Renal cortex interstitium (tissue), 11 donors: ENCODE results near the gene POU6F2. TPM values are rescaled to one million over a fixed set of nuclear protein-coding genes. Genes with fewer than 3 reads are reported as not detected.
"Not testable (repeated sequence)": the region's sequence is repeated elsewhere in the genome, so short reads cannot be mapped to it uniquely, and the experiment has no call there.

Source experiments
- DNase-seq, 11 donors: peaks; one replicate each; pipeline ENCODE4 v3.0.0-alpha.2; 2013; ENCODE audit warnings: low read depth in 9 of 11, low spot score in 4 of 11; ENCODE audit errors: extremely low read depth in 1 of 11
- polyA plus RNA-seq, 3 donors: library from polyadenylated mRNA; unstranded; fragments of 120-200 nt; gene quantifications; one replicate each; pipeline ENCODE4 v1.2.1, GENCODE V29; 2013; ENCODE audit not compliant: insufficient read length in 3 of 3

Gene POU6F2
- polyA plus RNA-seq, 3 donors: 0.11 to 0.35 (median 0.26) TPM

DNA sequence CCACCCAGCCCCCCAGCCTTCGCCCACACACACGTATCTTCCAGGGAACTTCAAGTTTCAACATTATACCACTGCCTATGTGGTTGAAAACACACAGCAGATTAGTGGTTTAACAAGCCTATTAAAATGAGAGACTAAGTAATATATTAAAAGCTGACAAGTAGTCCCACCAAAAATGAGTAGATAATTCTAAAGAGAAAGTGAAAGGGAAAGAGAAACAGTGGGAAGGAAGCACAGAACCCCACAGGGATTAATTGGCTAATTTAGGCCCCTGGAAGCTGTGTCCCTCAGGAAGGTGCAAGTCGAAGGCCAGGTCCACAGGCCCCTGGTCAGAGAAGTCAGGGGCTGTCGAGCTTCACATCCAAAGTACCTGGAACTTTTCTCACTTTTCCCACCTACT, 378.0 kb downstream of the POU6F2 start:
- DNase-seq: no peak

DNA sequence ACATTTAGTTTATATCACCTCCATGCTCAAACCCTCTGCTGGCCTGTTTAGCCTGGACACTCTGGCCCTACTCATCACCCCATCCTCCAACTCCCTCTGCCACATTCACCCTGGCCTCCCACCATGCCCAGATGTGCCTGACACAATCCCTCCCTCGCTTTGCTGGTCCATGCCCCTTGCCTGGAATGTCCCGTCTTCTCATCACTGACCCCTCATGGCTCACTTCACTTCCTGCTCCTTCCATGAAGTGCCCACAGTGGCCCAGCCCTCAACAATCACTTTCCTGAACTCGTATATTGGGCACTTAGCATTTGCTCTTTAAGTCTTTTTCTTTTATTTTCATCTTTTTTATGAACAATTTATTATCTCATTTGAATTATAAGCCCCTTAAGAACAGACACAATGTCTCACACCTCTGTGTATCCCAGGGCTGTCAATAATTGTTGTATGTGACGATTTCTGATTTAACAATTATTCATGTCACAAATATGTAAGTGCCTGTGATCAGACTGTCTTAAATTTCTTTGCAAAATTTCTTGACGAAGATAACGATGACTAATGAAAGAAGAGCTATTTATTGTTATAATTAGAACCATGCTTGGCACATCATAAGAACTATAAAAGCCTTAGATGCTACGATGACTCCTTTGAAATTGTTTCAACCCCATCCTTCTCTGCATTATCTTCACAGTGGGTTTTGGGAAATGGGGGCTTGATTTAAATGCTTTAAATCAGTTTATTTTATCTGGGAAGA, 378.6 kb downstream of the POU6F2 start:
- no peak for DNase-seq

DNA sequence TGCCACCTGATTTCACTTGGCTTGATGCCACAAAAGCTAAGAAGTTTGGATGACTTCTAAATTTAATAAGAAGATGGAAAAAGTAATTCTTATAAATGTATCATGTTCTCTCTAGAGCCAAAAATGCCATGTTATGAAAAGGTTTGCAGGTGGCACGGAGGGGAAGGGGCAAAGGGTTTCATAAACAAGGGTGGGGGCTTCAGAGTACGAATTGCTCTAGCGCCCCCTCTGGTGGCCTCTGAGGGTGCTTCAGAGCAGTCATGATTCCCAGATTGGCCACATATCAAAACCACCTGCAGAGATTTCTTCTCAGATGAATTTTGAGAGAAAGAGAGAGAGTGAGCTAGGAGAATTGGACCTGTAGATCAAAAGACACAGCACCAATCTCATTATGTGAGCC, 379.9 kb downstream of the POU6F2 start:
- DNase-seq: no peak

DNA sequence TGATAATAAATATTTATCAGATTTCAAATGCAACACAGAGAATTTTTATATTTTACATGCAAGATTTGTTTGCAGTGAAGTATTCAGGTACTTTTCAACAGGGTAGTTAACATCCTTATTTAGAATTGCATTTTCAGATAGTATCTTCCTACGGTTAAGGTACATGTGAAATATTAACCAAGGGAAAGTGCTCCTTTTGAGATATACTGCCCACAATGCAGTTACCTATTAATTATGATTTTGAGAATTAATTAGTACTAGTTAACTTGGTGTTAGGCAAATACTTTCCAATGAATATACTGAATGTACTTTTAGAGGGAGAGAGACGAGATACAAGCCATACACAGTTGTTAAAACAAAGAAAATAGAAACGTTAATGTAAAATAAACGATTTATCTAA, 382.3 kb downstream of the POU6F2 start:
- no peak for DNase-seq

DNA sequence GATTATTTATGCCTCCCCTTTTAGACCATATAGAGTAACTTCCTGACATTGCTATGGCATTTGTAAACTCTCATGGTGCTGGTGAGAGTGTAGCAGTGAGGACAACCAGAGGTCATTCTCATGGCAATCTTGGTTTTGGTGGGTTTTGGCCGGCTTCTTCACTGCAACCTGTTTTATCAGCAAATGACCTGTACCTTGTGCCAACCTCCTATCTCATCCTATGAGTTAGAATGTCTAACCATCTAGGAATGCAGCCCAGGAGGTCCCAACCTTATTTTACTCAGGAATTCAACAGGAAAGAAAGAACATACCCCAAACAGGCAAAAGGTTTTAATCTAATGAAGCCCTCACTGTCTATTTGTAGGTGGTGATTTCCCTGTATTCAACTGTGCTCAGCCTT, 383.1 kb downstream of the POU6F2 start:
- no peak for DNase-seq

DNA sequence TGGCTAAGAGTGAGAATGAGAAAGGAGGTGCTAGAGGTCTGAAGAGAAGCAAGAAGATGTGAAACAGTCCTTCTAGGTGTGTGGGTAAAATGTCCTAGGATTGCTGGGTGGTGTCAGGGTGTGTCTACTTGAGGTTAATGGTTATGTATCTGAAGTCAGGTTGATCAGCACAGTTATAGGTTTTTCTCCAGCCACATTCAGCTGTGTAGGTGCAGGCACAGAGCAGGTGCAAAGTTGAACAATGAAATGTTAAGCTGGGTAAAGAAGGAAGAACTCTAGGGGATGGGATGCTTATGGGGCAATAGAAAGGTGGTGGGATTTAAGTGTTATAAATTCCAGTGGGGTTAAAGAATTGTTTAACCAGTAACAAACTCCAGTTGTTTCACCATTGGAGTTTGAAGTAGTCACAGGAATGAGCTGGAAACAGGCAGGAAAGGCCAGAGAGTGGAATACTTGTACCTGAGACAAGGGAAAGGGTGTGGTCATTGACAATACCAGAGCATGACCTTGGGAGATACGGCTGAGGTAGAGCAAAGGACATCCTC, 388.1 kb downstream of the POU6F2 start:
- DNase-seq: no peak

DNA sequence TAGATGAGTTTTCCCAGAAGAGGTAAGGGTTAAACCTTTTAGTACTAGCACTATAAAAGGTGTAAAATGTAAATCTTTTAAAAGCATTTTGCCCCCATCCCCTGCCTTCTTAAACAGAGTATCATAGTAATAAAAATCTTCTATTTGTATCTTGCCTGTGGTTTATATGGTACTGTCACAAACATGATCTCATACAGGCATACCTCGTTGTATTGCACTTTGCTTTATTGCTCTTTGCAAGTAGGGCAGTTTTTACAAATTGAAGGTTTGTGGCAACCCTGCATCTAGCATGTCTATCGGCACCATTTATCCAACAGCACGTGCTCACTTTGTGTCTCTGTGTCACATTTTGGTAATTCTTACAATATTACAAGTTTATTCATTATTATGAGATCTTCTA, 389.7 kb downstream of the POU6F2 start:
- no peak for DNase-seq

DNA sequence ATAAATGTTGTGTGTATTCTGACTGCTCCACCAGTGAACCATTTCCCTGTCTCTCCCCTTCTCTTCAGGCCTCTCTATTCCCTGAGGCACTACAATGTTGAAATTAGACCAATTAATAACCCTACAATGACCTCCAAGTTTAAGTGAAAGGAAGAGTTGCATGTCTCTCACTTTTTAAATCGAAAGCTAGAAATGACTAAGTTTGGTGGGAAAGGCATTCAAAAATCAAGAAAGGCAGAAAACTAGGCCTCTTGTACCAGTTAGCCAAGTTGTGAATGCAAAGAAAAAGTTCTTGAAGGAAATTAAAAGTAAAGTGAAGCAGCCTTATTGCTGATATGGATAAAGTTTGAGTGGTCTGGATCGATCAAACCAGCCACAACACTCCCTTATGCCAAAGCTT, 390.2 kb downstream of the POU6F2 start:
- DNase-seq: no peak

DNA sequence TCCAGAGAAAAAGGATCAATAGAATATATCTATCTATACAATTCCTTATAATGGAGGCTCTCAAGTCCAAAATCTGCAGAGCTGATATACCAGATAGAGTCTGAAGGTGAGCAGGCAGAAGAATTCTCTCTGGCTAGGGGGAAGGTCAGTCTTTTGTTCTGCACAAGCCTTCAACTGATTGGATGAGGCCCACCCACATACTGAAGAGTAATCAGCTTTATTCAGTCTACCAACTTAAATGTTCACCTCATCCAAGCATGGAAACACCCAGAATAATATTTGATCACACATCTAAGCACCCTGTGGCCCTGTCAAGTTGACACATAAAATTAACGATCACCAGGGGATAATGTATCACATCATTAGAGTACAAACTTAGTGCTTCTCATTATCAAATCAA, 394.7 kb downstream of the POU6F2 start:
- no peak for DNase-seq

DNA sequence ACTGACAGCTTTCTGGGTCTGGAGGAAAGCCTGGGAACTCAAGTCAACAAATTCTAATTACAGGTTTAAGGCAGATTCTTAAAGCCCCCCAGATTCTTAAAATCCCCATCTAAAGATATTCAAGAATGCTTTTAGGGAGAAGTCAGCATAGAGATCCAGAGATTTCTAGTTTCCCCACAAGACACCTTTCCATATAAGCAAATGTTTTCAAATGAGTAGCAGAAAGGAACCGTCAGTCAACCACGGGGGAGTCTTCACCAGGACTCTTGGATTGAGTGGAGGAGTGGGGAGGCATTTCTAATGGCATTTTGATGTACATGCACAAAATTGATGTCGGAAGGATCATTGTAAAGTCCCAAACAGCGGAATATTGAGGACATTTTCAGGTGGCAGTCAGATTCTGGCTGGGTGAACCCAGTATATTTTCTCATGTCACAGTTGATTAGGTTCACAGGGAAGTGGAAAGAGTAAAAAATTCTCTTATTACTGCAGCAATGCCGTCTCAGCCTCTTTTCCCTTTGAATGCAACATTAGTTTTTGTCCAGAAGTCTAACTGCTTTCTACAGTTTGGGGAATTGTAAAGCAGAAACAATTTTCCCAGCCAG, 396.8 kb downstream of the POU6F2 start:
- DNase-seq: no peak

DNA sequence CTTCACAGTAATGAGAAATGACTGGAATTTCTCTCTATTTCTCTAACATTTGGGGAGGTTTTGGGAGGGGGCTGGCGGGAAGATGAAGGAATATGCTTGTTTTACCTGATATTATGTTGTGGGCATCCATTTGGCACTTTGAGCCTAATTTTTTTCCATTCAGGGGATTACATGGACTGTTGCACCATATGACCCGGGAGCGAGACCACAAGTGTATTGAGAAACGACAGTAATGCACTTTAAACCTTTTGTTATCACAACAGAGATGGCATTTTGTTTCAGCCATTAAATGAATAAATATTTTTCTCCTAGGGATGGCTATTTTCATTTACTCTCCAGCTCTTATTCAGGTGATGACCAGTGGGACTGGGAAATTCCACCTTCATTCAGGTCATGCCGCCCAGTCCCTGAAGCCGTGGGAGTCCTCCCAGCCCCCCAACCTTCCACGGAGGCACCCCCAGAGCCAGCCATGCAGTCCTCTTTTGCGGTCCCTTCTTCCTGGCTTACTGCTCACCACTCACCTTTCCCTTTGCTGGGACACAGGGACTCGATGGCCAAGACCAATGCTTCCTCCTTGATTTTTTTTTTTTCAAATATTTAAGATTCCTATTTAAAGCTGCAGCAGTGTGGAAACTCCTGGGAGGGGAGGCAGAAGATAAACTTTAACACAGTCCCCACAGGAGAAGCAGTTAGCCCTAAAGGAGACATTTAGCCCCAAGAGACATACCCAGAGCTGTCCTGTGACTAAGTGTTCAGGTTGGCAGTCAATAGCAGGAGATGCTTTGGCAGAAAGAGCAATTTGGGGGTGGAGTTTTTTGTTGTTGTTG, 397.6 kb downstream of the POU6F2 start:
- no peak for DNase-seq

DNA sequence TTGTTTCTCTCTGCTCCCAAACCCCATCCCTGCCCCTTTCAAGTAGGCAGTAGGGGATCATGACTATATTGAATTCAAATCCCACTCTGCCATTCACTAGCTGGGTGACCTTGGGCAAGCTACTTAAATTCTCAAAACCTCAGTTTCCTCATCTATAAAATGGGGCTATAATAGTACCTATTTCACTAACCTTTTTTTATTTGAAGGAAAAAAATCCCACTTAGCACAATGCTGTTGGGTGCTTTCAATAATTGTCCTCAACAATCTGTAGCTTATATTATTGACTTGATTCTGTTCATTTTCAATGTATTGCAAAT, 398.1 kb downstream of the POU6F2 start:
- no peak for DNase-seq

DNA sequence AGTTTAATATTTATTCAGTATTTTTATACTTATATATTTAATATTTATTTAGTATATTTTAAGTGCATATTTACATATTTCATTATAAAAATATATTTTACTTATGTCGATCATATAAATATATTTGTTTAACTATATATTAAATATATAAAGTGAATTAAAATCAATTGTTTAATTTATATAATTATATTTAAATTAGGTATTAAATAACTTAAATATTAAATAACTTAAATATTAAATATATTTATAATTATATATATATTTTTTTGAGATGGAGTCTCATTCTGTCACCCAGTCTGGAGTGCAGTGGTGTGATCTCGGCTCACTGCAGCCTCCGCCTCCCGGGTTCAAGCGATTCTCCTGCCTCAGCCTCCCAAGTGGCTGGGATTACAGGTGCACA, 399.2 kb downstream of the POU6F2 start:
- DNase-seq: not testable (repeated sequence)

DNA sequence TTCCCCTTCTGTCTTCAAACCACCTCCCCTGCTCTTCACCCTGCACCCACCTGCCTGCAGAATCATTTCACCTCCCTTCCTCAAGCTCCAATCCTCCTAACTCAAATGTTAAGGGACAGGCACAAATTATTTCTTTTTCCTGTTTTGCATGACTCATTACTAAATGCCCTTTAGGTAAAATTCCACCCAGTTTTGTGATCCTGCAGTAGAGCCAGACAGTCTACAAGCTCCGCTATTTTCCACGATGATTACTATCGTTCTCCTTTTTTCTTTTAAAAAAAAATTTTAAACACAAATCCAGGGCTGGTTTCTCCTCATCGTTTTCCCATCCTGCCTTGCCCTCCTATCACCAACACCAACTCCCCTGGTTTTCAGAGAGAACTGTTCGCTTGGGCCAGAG, 401.7 kb downstream of the POU6F2 start:
- DNase-seq: no peak

DNA sequence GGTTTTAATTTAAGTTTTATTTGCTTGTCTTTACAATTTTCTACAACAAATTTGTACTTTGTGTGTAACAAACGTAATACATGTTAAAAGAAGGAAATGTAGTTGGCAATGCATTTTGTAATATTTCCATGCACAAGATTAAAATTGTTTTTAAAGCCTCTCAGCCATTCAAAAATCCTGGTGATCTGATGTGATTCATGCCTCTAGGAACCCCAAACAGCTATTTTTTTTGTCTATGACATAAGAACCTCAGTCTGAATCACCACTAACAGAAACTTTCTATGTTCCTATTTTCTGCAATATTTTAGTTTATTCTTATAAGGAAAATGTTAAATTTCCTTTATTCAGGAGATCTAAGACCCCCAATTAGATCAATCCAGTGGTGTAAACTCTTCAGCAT, 405.4 kb downstream of the POU6F2 start:
- no peak for DNase-seq

DNA sequence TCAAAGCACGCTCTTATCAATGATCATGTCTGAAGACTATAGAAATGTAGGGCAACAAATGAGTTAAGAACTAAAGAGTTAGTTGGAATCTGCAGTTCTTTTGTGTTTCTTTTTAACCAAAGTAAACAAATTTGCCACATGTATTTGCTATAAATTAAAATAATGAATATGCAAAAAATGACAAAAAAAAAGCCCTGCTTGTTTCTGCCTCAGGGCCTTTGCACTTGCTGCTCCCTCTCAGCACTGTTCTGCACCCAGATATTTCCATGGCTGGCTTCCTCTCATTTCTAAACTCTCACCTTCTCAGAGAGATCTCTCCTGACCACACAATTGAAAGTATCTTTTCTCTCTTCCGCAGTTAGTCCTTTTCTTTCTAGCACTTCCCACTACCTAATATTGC, 406.7 kb downstream of the POU6F2 start:
- no peak for DNase-seq

DNA sequence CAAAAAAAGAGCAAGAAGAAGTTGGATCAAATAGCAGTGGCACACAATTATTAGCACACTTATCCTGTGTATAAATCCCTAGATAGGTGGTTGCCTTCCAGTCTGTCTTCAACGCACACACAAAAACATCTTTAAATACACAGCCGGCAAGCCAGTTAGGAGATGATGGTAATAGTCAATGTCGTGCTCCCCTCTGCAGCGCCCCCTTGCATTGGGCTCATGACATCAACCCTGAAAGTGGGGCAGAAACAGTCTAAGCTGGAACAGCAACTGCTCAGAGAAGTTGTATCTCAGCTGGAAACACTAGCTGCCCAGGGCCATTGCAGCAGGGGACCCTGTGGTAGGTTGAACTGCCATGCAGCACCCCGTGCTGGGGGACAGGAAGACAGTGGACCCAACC, 409.0 kb downstream of the POU6F2 start:
- no peak for DNase-seq

DNA sequence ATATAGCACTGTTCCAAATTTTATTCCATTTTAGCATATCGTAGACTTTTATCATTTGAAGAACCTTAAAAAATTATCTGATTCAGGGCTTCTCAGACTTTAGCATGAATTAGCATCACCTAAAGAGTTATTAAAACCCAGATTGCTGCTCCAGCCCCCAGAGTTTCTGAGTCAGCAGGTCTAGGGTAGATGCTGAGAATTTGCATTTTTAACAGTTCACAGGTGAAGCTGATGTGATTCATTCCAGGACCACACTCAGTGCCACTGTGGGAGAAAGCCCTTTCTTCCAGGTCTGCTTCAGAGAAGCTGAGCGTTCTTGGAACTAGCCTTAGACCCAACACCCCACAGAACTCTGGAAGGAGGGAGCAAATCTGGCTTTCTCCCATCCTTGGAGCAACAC, 414.4 kb downstream of the POU6F2 start:
- no peak for DNase-seq

DNA sequence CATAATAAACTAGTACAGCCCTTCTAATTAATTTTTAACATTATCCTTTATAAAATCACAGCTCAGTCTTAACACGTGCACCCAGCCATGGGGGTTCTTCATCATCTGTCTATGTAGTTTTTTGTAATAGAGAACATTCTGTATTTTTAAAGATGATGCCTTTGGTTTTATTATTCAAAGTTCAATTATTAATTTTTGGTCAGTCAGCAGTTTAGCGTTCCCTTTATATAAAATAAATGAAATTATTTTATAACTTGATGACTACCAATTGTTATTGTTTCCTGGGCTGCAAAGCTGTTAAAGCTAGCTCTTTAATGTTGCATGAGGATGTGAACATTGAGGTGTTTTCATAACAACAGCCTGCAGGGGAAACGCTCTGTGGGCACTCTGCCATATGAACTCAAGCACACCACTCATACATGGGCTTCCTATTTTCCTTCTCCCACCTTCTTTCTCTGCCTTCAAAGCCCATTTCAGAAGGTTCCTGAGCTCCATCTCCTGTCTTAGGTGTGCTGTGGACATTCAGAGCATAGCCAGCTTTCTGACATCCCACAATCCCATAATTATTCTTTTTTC, 416.5 kb downstream of the POU6F2 start:
- DNase-seq: no peak

DNA sequence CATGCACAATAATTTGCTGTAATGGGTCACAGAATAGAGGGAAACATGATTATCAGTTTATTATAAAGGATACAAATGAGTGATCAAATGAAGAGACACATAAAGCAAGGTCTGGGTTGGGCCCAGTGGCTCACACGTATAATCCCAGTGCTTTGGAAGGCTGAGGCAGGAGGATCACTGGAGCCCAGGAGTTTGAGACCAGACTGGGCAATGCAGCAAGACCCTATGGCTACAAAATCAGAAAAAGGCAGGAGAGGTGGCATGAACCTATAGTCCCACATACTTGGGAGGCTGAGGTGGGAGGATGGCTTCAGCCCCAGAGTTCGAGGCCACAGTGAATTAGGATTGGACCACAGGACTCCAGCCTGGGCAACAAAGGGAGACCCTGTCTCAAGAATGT, 421.7 kb downstream of the POU6F2 start:
- no peak for DNase-seq
